Endothelial cell of umbilical vein (primary cell): Measurements from ENCODE around the gene CDYL. TPM values are rescaled to one million over a fixed set of nuclear protein-coding genes. Genes with fewer than 3 reads are reported as not detected.

ENCODE experiments used
- BruUV-seq: library from RNA; stranded (reverse); fragments of 400-500 nt; replicated peaks from 2 replicates; lab custom pipeline; 2021; lab: Mats Ljungman, UMichigan
- CTCF ChIA-PET: fragments of 300-600, 350-600 bp; sonication (Branson Sonifier 250); formaldehyde crosslinking; loops from one replicate; lab custom pipeline; 2021; ENCODE audit warnings: antibody characterized with exemption, inconsistent platforms; lab: Charles Lee
- POLR2A ChIA-PET: fragments of 300-600, 350-600 bp; sonication (Branson Sonifier 250); formaldehyde crosslinking; loops from one replicate; lab custom pipeline; 2021; ENCODE audit warnings: antibody characterized with exemption, inconsistent platforms; lab: Charles Lee
- DNase-seq: peaks from one replicate; pipeline ENCODE4 v3.0.0-alpha.2; 2011; ENCODE audit warnings: low read depth, low spot score
- FAIRE-seq: peaks from 2 replicates; lab custom pipeline; 2011; peaks lifted over from hg19 to GRCh38; lab: Jason Lieb, UNC
- H2AFZ ChIP-seq: 2 replicates; pipeline ENCODE4 v1.6.0; 2012; ENCODE audit warnings: low read depth, low read length, control low read depth, inconsistent platforms
- H3K27ac ChIP-seq: 2 replicates; pipeline ENCODE4 v1.5.1; 2011; ENCODE audit warnings: low read depth, mild to moderate bottlenecking, control low read depth, low read length, moderate library complexity; ENCODE audit not compliant: insufficient read depth
- H3K27me3 ChIP-seq, 2 experiments: 2 replicates each; pipeline versions ENCODE4 v1.6.0 to v1.6.1; 2011; ENCODE audit warnings: low read length in 2 of 2, mixed read lengths in 1 of 2; ENCODE audit not compliant: control insufficient read depth in 2 of 2, insufficient read depth in 2 of 2
- H3K36me3 ChIP-seq, 2 experiments: 2 replicates in 1 of 2; 3 replicates in 1 of 2; pipeline ENCODE4 v1.5.1; 2011; ENCODE audit warnings: low read length in 2 of 2, mild to moderate bottlenecking in 1 of 2, moderate library complexity in 1 of 2; ENCODE audit not compliant: control insufficient read depth in 2 of 2, insufficient read depth in 2 of 2; ENCODE audit errors: extremely low read depth in 1 of 2
- H3K4me1 ChIP-seq: 3 replicates; pipeline ENCODE4 v1.5.1; 2011; ENCODE audit warnings: mild to moderate bottlenecking, low read length; ENCODE audit not compliant: control insufficient read depth, insufficient read depth; ENCODE audit errors: extremely low read depth
- H3K4me2 ChIP-seq: 2 replicates; pipeline ENCODE4 v1.6.1; 2011; ENCODE audit warnings: low read length, control low read depth, mixed read lengths; ENCODE audit not compliant: insufficient read depth
- H3K4me3 ChIP-seq, 3 experiments: fragments of 200-600 bp in 1 of 3; sonication (generic), shearing (Covaris generic) in 1 of 3; replicated peaks in 1 of 3; 2 replicates each; pipeline ENCODE4 v1.5.1; 2011 to 2016; ENCODE audit warnings: control low read depth in 3 of 3, low read length in 3 of 3, mild to moderate bottlenecking in 2 of 3, inconsistent platforms in 1 of 3, low read depth in 1 of 3, moderate library complexity in 1 of 3; ENCODE audit not compliant: insufficient read depth in 1 of 3
- H3K79me2 ChIP-seq: 2 replicates; pipeline ENCODE4 v1.6.0; 2012; ENCODE audit warnings: low read length, inconsistent platforms; ENCODE audit not compliant: control insufficient read depth, insufficient read depth
- H3K9ac ChIP-seq: replicated peaks from 2 replicates; pipeline ENCODE3; 2011; ENCODE audit warnings: low read length, control low read depth; ENCODE audit not compliant: insufficient read depth; ENCODE audit errors: extremely low read depth
- H3K9me1 ChIP-seq: replicated peaks from 3 replicates; pipeline ENCODE4 v1.6.0; 2011; ENCODE audit warnings: mild to moderate bottlenecking, low read length; ENCODE audit not compliant: control insufficient read depth, insufficient read depth; ENCODE audit errors: extremely low read depth
- H3K9me3 ChIP-seq: replicated peaks from 2 replicates; pipeline ENCODE4 v1.5.1; 2012; ENCODE audit warnings: low read length, inconsistent platforms; ENCODE audit not compliant: control insufficient read depth, insufficient read depth
- H4K20me1 ChIP-seq: replicated peaks from 2 replicates; pipeline ENCODE3; 2011; ENCODE audit warnings: mild to moderate bottlenecking, low read length; ENCODE audit not compliant: control insufficient read depth, insufficient read depth; ENCODE audit errors: extremely low read depth
- EZH2 ChIP-seq: IDR thresholded peaks from 2 replicates; pipeline ENCODE4 v1.6.1; 2012; ENCODE audit warnings: borderline replicate concordance, low read depth, mild to moderate bottlenecking, moderate library complexity, low read length, inconsistent platforms; ENCODE audit not compliant: severe bottlenecking
- FOS ChIP-seq: IDR thresholded peaks from 2 replicates; pipeline ENCODE4 v1.6.1; 2011; ENCODE audit warnings: mild to moderate bottlenecking, low read length, moderate library complexity, borderline replicate concordance; ENCODE audit not compliant: insufficient read depth
- GATA2 ChIP-seq: IDR thresholded peaks from 2 replicates; pipeline ENCODE4 v1.7.0; 2011; ENCODE audit warnings: low read depth, mild to moderate bottlenecking, moderate library complexity, mixed read lengths, low read length; ENCODE audit not compliant: insufficient read length, insufficient read depth
- JUN ChIP-seq: IDR thresholded peaks from 2 replicates; pipeline ENCODE4 v1.6.1; 2011; ENCODE audit warnings: borderline replicate concordance, low read depth; ENCODE audit not compliant: insufficient read length, insufficient read depth
- MAX ChIP-seq: IDR thresholded peaks from 2 replicates; pipeline ENCODE4 v1.6.1; 2011; ENCODE audit not compliant: insufficient read depth, insufficient read length
- MYC ChIP-seq: IDR thresholded peaks from one replicate; pipeline ENCODE4 v1.6.1; 2011; ENCODE audit warnings: mild to moderate bottlenecking, low read depth, low read length
- POLR2A ChIP-seq: IDR thresholded peaks from 2 replicates; pipeline ENCODE4 v1.6.1; 2012; ENCODE audit warnings: low read depth, mild to moderate bottlenecking, control low read depth, low read length
- POLR2AphosphoS5 ChIP-seq: IDR thresholded peaks from 2 replicates; pipeline ENCODE4 v1.6.1; 2012; ENCODE audit warnings: low read depth, mild to moderate bottlenecking, control low read depth, low read length, moderate library complexity; ENCODE audit not compliant: insufficient read depth
- dilution Hi-C: fragments of 300-500 bp; cut with MboI; formaldehyde crosslinking; loops from one replicate; pipeline ENCODE4 v1.15.0; 2019; ENCODE audit warnings: low sequenced_read_pairs; ENCODE audit not compliant: extremely low pct_ligation_motif_present
- intact Hi-C: fragments of 100-400 bp; cut with micrococcal nuclease; formaldehyde crosslinking; loops from one replicate; pipeline ENCODE4 v1.10.0; 2022
- polyA plus RNA-seq, 4 experiments: library from polyadenylated mRNA; depleted of rRNA in 3 of 4; stranded (reverse) in 3 of 4; unstranded in 1 of 4; fragments of >200 nt; gene quantifications; 2 replicates each; pipeline versions ENCODE4 v1.2.1 to v1.2.3, GENCODE V29; 2011 to 2012; ENCODE audit warnings: missing spikeins in 1 of 4
- total RNA-seq: library from RNA; stranded (reverse); gene quantifications from 2 replicates; pipeline ENCODE4 v1.2.3, GENCODE V29; 2021
- TF ChIP-seq, protein P1 (sequence below), 2 donors: IDR thresholded peaks; 1 replicate in 1 of 2; 2 replicates in 1 of 2; pipeline ENCODE4 v1.5.1; 2011; ENCODE audit warnings: low read length in 2 of 2, mild to moderate bottlenecking in 2 of 2, moderate library complexity in 2 of 2, control low read depth in 1 of 2, inconsistent platforms in 1 of 2, low read depth in 1 of 2; ENCODE audit not compliant: insufficient read depth in 1 of 2; ENCODE audit errors: extremely low read depth in 1 of 2

Gene CDYL
- total and polyA plus RNA-seq, 2 donors (not counting 3 experiments of a cell fraction or from before 2014, with no cell fraction given): 10.2 to 35.6 TPM

DNA sequence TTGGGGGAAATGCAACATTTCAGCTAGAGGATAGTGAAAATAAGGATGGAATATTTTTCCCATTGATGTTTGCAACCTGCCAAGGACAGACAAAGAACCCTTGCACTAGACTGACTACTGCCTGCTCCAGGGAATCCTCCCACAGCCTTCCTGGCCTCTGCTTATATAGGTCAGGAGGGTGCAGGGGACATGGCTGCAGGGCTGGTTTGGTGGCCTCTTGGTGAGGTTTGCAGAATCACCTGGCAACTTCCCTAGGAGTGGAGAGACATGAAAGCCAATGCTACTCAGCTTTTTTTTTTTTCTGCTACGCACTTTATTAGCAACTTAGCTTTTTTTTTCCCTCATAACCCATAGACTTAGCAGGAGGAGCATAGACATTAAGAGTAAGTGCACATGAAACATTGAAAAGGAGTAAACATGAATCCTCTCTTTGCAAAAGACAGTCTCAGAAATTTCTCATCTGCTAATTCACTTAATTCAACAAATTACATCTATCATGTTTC lies 39.8 kb upstream of the CDYL start:
- Histone ChIP-seq H3K4me1 (peaks cover 11% of the 10 kb centered on the region), H3K9me3 (no peaks in the 10 kb centered on the region), H3K4me2 (no peak overlapping the region), H3K27ac (no peak overlapping the region), H3K9ac (no peak overlapping the region), H3K9me1 (no peaks in the 10 kb centered on the region), H3K27me3 (peaks cover 1 to 2% of the 10 kb centered on the region in 2 experiments), H2AFZ (no peak overlapping the region), H3K36me3 (no peaks in the 10 kb centered on the region), H4K20me1 (no peaks in the 10 kb centered on the region), H3K4me3 (no peak overlapping the region), H3K79me2 (no peaks in the 10 kb centered on the region)
- BruUV-seq: no TSS peak
- DNase-seq (no peak), FAIRE-seq (no peak)
- ChIA-PET POLR2A (interaction anchor here (0.7 kb wide), 1 partner anchor 154 kb away, joined by 3 read pairs; no protein-coding TSS in a partner anchor), CTCF (no interaction called here)
- dilution Hi-C loops (no loop called here), intact Hi-C loops (no loop called here)
- no peak for TF ChIP-seq FOS
- TF ChIP-seq EZH2: no peak
- no peak for TF ChIP-seq GATA2
- no peak for TF ChIP-seq MAX
- no peak for TF ChIP-seq MYC
- no peak for TF ChIP-seq JUN
- no peak for TF ChIP-seq POLR2AphosphoS5
- TF ChIP-seq, protein P1, sequence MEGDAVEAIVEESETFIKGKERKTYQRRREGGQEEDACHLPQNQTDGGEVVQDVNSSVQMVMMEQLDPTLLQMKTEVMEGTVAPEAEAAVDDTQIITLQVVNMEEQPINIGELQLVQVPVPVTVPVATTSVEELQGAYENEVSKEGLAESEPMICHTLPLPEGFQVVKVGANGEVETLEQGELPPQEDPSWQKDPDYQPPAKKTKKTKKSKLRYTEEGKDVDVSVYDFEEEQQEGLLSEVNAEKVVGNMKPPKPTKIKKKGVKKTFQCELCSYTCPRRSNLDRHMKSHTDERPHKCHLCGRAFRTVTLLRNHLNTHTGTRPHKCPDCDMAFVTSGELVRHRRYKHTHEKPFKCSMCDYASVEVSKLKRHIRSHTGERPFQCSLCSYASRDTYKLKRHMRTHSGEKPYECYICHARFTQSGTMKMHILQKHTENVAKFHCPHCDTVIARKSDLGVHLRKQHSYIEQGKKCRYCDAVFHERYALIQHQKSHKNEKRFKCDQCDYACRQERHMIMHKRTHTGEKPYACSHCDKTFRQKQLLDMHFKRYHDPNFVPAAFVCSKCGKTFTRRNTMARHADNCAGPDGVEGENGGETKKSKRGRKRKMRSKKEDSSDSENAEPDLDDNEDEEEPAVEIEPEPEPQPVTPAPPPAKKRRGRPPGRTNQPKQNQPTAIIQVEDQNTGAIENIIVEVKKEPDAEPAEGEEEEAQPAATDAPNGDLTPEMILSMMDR (IDR thresholded peaks at IDR 0.05; ENCODE audit: extremely low read depth in 1 of 2, insufficient read depth in 1 of 2, low read depth in 1 of 2, low read length in 2 of 2): no peak
- TF ChIP-seq POLR2A: no peak
